ENCODE measurements around the gene SMAD6.

Gene SMAD6

DNA sequence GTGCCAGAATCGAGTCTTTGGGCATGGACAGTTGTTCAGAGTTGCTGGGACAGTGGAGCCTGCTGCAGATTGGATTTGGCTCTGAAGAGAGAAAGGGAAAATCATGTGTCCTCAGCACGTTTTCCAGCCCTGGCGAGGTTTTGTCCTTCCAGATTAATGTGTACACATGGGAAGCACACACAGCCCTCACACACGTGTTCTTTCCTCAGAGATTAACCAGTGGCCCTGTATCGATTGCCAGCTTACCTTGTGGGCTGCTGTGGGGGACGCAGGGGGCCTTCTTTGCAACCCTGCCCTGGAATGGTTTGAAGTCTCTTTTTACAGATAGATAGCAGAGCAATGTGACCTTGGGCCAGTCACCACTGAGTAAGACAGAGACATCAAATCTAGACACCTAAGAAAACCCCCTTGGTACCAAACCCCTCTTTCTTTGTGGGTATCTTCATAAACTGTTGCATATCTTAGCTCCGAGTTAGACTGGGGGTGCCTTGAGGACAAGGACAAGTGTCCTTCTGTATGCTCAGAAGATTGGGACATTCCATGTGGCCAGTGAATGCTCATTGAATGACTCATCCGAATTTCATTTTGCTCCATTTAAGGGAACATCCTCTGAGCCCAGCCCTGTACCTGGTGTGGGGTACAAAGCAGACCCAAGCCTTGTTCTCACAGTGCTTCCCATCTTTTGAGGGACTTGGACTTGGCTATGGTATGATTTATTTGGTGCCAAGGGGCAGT lies 48.0 kb downstream of the SMAD6 start:
- H3K27ac ChIP-seq (ENCODE audit: low read length): no peak overlapping the region
- DNase-seq: no peak
- no peak overlapping the region for H3K4me3 ChIP-seq (ENCODE audit: low read length)
- TF ChIP-seq EZH2 (optimal IDR thresholded peaks at IDR 0.05; ENCODE audit: low read depth, low read length): no peak
- TF ChIP-seq EZH2phosphoT487 (IDR thresholded peaks at IDR 0.05; ENCODE audit: low read length): no peak
- TF ChIP-seq CTCF (IDR thresholded peaks at IDR 0.05; ENCODE audit: low read length): no peak
- no peaks in the 10 kb centered on the region for H3F3A ChIP-seq (ENCODE audit: insufficient read depth, low read length)
- H3K9me2 ChIP-seq (replicated peaks; ENCODE audit: insufficient read depth, low read length): no peaks in the 10 kb centered on the region
- H3K27me3 ChIP-seq (replicated peaks; ENCODE audit: insufficient read depth, low read length): no peaks in the 10 kb centered on the region
- H3K36me3 ChIP-seq (replicated peaks; ENCODE audit: insufficient read depth, low read length): no peaks in the 10 kb centered on the region
- H3K9me3 ChIP-seq (replicated peaks; ENCODE audit: insufficient read depth, low read length): no peaks in the 10 kb centered on the region
- H3K4me2 ChIP-seq (ENCODE audit: low read depth, low read length): no peak overlapping the region
- H3K79me2 ChIP-seq (ENCODE audit: low read length): no peaks in the 10 kb centered on the region
- no peaks in the 10 kb centered on the region for H3K4me1 ChIP-seq (ENCODE audit: low read length)
- no peak overlapping the region for H3K9ac ChIP-seq (ENCODE audit: low read length)
- H4K20me1 ChIP-seq (ENCODE audit: insufficient read depth, low read length): no peaks in the 10 kb centered on the region
- H2AFZ ChIP-seq (ENCODE audit: low read length): no peak overlapping the region

GRCh38 chr15:66750609-66751008 lies 48.6 kb downstream of the SMAD6 start:
- H3K27ac ChIP-seq (ENCODE audit: low read length): no peak overlapping the region
- H3K9me2 ChIP-seq (replicated peaks; ENCODE audit: insufficient read depth, low read length): no peaks in the 10 kb centered on the region
- H3F3A ChIP-seq (ENCODE audit: insufficient read depth, low read length): no peaks in the 10 kb centered on the region
- no peaks in the 10 kb centered on the region for H3K4me1 ChIP-seq (ENCODE audit: low read length)
- H3K36me3 ChIP-seq (replicated peaks; ENCODE audit: insufficient read depth, low read length): no peaks in the 10 kb centered on the region
- H2AFZ ChIP-seq (ENCODE audit: low read length): no peak overlapping the region
- no peaks in the 10 kb centered on the region for H4K20me1 ChIP-seq (ENCODE audit: insufficient read depth, low read length)
- H3K79me2 ChIP-seq (ENCODE audit: low read length): no peaks in the 10 kb centered on the region
- TF ChIP-seq EZH2phosphoT487 (IDR thresholded peaks at IDR 0.05; ENCODE audit: low read length): no peak
- TF ChIP-seq CTCF (IDR thresholded peaks at IDR 0.05; ENCODE audit: low read length): no peak
- no peak for TF ChIP-seq EZH2 (optimal IDR thresholded peaks at IDR 0.05; ENCODE audit: low read depth, low read length)
- H3K9me3 ChIP-seq (replicated peaks; ENCODE audit: insufficient read depth, low read length): no peaks in the 10 kb centered on the region
- no peaks in the 10 kb centered on the region for H3K27me3 ChIP-seq (replicated peaks; ENCODE audit: insufficient read depth, low read length)
- no peak for DNase-seq
- H3K4me2 ChIP-seq (ENCODE audit: low read depth, low read length): no peak overlapping the region
- no peak overlapping the region for H3K4me3 ChIP-seq (ENCODE audit: low read length)
- H3K9ac ChIP-seq (ENCODE audit: low read length): no peak overlapping the region

GRCh38 chr15:66751579-66751978 lies 49.5 kb downstream of the SMAD6 start:
- no peaks in the 10 kb centered on the region for H3K27me3 ChIP-seq (replicated peaks; ENCODE audit: insufficient read depth, low read length)
- no peak for DNase-seq
- no peaks in the 10 kb centered on the region for H3F3A ChIP-seq (ENCODE audit: insufficient read depth, low read length)
- no peak overlapping the region for H2AFZ ChIP-seq (ENCODE audit: low read length)
- H3K4me3 ChIP-seq (ENCODE audit: low read length): no peak overlapping the region
- H3K9ac ChIP-seq (ENCODE audit: low read length): no peak overlapping the region
- TF ChIP-seq EZH2 (optimal IDR thresholded peaks at IDR 0.05; ENCODE audit: low read depth, low read length): no peak
- TF ChIP-seq EZH2phosphoT487 (IDR thresholded peaks at IDR 0.05; ENCODE audit: low read length): no peak
- no peak for TF ChIP-seq CTCF (IDR thresholded peaks at IDR 0.05; ENCODE audit: low read length)
- no peaks in the 10 kb centered on the region for H3K4me1 ChIP-seq (ENCODE audit: low read length)
- no peaks in the 10 kb centered on the region for H3K9me3 ChIP-seq (replicated peaks; ENCODE audit: insufficient read depth, low read length)
- H3K4me2 ChIP-seq (ENCODE audit: low read depth, low read length): no peak overlapping the region
- H3K79me2 ChIP-seq (ENCODE audit: low read length): no peaks in the 10 kb centered on the region
- H4K20me1 ChIP-seq (ENCODE audit: insufficient read depth, low read length): no peaks in the 10 kb centered on the region
- no peaks in the 10 kb centered on the region for H3K36me3 ChIP-seq (replicated peaks; ENCODE audit: insufficient read depth, low read length)
- no peaks in the 10 kb centered on the region for H3K9me2 ChIP-seq (replicated peaks; ENCODE audit: insufficient read depth, low read length)
- no peak overlapping the region for H3K27ac ChIP-seq (ENCODE audit: low read length)

Measured in MM.1S (cell line).